ENCODE measurements around the gene EVI5.

DNA sequence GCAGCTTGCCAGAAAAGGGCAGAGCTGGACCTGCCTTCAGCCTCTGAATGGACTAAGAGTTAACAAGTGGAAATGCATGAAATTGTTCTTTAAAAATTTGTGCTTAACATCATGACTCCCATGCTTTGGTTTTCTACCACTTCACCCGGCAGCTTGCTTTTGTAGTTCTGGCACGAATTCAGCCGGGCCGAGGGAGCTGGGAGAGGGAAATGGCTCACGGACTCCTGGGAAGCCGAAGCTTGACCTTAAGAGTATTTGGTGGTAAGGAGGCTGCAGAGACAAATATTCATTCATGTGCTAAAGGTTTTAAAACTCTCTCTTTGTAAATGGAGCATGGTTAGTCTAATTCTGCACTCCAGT, 281.0 kb downstream of the EVI5 start:
- TF ChIP-seq, protein P1, sequence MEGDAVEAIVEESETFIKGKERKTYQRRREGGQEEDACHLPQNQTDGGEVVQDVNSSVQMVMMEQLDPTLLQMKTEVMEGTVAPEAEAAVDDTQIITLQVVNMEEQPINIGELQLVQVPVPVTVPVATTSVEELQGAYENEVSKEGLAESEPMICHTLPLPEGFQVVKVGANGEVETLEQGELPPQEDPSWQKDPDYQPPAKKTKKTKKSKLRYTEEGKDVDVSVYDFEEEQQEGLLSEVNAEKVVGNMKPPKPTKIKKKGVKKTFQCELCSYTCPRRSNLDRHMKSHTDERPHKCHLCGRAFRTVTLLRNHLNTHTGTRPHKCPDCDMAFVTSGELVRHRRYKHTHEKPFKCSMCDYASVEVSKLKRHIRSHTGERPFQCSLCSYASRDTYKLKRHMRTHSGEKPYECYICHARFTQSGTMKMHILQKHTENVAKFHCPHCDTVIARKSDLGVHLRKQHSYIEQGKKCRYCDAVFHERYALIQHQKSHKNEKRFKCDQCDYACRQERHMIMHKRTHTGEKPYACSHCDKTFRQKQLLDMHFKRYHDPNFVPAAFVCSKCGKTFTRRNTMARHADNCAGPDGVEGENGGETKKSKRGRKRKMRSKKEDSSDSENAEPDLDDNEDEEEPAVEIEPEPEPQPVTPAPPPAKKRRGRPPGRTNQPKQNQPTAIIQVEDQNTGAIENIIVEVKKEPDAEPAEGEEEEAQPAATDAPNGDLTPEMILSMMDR (IDR thresholded peaks at IDR 0.05), result no peak
- TF ChIP-seq EZH2 (IDR thresholded peaks at IDR 0.05; ENCODE audit: borderline replicate concordance, insufficient read depth, low read depth, low read length, poor library complexity, severe bottlenecking), result no peak

Data from B cell (primary cell).